ACC112 (cell line): Measurements from ENCODE around the gene RNASE4.

Experiments
- H2AFZ ChIP-seq: fragments of 200-600 bp; sonication (generic); one replicate; pipeline ENCODE4 v1.6.0; 2017; ENCODE audit warnings: antibody characterized with exemption, low read length; ENCODE audit not compliant: unreplicated experiment
- H3K27ac ChIP-seq: fragments of 200-600 bp; sonication (generic); 2 replicates; pipeline ENCODE4 v1.5.1; 2014; ENCODE audit warnings: low read depth, mild to moderate bottlenecking, antibody characterized with exemption, low read length, moderate library complexity
- H3K27me3 ChIP-seq: fragments of 200-600 bp; sonication (generic); 2 replicates; pipeline ENCODE4 v1.6.1; 2014; ENCODE audit warnings: mild to moderate bottlenecking, antibody characterized with exemption, low read length, moderate library complexity, mixed read lengths; ENCODE audit not compliant: insufficient read depth
- H3K36me3 ChIP-seq: fragments of 200-600 bp; sonication (generic); 2 replicates; pipeline ENCODE4 v1.6.1; 2016; ENCODE audit warnings: mild to moderate bottlenecking, antibody characterized with exemption, low read length, moderate library complexity, mixed read lengths; ENCODE audit not compliant: insufficient read depth
- H3K4me1 ChIP-seq: fragments of 200-600 bp; sonication (generic); one replicate; pipeline ENCODE4 v1.6.1; 2016; ENCODE audit warnings: low read length, mixed read lengths; ENCODE audit not compliant: insufficient read depth, unreplicated experiment, control insufficient read depth
- H3K4me3 ChIP-seq: fragments of 200-600 bp; sonication (generic); 2 replicates; pipeline ENCODE4 v1.5.1; 2014; ENCODE audit warnings: mild to moderate bottlenecking, low read depth, low read length
- H3K79me2 ChIP-seq: fragments of 200-600 bp; sonication (generic); one replicate; pipeline ENCODE4 v1.6.0; 2016; ENCODE audit warnings: low read length; ENCODE audit not compliant: control insufficient read depth, unreplicated experiment, insufficient read depth

The RNASE4 gene

DNA sequence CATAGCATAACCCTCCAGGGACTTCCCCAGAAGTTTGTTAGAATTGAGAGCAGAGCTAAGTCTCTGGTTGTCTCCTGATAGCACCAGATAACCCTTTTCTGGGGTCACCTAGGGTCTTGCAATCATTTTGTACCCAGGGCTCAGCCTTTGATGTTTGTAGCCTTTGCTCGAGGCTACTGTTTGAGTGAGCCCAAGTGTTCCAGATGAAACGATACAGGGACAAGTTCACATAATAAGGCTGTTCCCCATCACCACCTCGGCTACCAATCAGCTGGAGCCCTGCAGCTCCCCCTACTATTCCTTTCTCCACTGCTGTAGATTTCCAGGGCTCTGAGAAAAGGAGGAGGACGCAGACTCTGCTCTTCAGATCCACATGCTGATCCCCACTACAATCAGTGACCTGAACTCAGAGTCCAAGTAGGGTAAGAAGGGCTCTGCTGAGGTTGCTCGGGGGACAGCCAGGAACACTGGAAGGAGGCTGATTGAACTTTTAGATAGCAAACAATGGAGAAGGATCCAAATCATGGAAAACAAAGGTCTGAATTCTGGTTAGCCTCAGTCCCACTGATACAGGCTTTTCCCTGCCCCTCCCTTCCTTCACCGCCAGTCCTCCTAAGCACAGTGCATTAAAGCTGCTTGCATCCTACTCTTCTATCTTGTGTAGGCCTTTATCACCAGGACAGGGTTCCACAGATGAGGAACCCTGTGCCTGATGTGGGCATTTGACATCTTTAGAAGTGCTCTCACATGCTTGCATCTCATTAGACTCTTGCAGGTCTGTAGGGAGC, 61.4 kb downstream of the RNASE4 start, which contains the start of gene EDDM3A:
Gene EDDM3A (plus strand): TSS at position 317 of the 788 bp plus-strand sequence. CDS start 1,694 bp downstream, outside the sequence.
- Histone ChIP-seq H2AFZ (no peak within 1 kb of the TSS), H3K27me3 (peaks cover 39% of the 10 kb centered on the region), H3K27ac (no peak within 1 kb of the TSS), H3K36me3 (no peaks in the 10 kb centered on the region), H3K79me2 (no peaks in the 10 kb centered on the region), H3K4me1 (no peaks in the 10 kb centered on the region), H3K4me3 (no peak within 1 kb of the TSS)

DNA sequence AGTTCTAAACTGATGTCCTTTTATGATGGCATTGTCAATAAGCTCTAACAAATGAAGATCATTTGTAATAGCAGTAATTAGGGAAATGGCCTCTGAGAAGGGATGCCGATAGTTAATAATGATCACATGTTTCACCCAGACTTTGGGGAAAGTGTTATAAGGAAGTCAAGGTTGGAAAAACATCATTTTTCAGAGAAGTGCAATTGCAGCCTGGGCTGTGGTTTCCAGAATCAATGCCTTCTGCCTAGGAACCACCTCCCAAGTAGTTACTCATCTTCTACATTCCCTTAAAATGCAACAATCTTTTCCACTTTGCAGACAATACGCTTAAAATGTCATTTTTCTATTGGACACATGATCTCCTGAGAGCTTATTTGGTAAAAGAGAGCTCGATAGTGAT, 62.2 kb downstream of the RNASE4 start:
- Histone ChIP-seq H2AFZ (no peak overlapping the region), H3K36me3 (no peaks in the 10 kb centered on the region), H3K27ac (no peak overlapping the region), H3K79me2 (no peaks in the 10 kb centered on the region), H3K4me1 (no peaks in the 10 kb centered on the region), H3K4me3 (no peak overlapping the region), H3K27me3 (peaks cover 31% of the 10 kb centered on the region)

DNA sequence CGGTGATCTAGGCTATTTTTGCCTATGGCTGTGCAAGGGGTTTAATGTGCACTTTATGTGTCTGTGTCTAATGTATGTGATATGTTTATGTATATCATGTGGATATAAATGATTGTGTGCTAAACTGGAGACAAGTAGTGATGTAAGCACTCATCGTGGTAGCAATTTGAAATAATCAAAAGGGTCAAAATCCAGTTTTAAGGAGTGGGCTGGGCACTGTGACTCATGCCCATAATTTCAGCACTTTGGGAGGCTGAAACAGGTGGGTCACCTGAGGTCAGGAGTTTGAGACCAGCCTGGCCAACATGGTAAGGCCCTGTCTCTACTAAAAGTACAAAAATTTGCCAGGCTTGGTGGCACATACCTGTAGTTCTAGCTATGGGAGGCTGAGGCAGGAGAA, 64.1 kb downstream of the RNASE4 start:
- no peak overlapping the region for H3K27ac ChIP-seq
- no peaks in the 10 kb centered on the region for H3K36me3 ChIP-seq
- peaks cover 28% of the 10 kb centered on the region for H3K27me3 ChIP-seq
- H3K4me1 ChIP-seq: no peaks in the 10 kb centered on the region
- no peaks in the 10 kb centered on the region for H3K79me2 ChIP-seq
- H2AFZ ChIP-seq: no peak overlapping the region
- H3K4me3 ChIP-seq: no peak overlapping the region

DNA sequence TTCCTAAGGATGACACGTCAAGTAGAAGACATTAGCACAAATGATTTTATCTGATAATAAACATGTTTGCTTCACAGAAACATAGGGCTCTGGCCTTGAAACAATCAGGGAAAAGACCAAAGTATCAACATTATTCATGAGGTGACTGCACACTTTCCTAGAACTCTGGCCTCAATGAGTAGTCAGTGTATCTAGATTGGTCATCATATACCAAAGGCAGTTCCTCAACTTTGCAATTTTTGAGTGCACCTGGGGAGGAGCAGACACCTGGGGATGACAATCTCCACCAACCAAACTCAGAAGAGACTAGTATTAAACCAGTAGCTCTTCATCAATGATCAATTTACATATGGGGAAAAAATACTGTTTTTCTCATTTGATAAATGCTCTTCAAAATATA, 65.8 kb downstream of the RNASE4 start:
- Histone ChIP-seq H3K4me1 (no peaks in the 10 kb centered on the region), H3K4me3 (no peak overlapping the region), H3K79me2 (no peaks in the 10 kb centered on the region), H3K27me3 (peaks cover 21% of the 10 kb centered on the region; the same call in 1 of the 2 replicates), H3K27ac (no peak overlapping the region), H2AFZ (no peak overlapping the region), H3K36me3 (no peaks in the 10 kb centered on the region)
